Measurements from ENCODE around the gene TMEM255A. TPM values are rescaled to one million over a fixed set of nuclear protein-coding genes. Genes with fewer than 3 reads are reported as not detected.
"Not testable (repeated sequence)": the region's sequence is repeated elsewhere in the genome, so short reads cannot be mapped to it uniquely, and the experiment has no call there.

TMEM255A gene
- 1 to 10 TPM in 2 of 3 donors, under 1 TPM in 1; 0.18 to 4.2 (median 1.1) TPM for polyA plus RNA-seq

DNA sequence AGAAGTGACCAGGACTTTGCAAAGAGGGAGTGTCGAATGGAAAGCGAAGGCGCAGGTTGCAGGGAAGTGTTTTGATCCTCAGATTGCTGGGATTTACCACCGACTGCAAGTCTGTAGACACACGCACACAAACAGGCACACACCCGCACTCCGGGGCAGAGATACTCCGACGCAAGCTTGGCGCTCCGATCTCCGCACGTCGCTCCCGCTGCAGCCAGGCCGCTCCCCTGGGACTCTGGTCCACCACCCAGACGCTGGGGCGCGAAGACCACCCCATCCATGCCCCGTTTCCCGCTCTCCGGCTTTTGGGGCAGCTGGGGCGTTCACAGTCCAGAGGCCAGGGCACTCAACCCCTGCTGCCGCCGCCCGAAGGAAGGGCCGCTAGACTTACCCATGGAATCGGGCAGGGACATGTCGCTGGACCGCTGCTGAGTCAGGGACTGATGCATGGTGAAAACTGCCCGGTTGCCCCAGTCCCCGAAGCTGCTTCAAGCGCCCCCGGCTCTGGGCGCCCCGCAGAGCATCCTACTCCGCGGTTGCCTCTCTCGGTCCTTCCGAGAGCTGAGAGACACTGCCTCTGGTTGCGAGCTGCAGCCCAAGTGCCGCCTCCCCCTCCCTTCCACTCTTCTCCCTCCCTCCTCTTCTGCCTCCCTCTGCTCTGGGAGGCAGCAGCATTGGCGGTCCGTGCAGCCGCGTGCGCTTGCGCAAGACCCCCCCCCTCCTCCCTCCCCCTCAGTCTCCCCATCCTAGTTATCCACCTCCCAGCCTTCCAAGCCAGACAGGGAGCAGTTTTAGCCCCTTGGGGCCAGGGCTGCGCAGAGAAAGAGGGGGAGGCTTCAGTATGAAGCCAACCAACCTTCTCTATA is at the start of gene TMEM255A:
Gene TMEM255A (minus strand): TSS at position 601 of the 866 bp plus-strand sequence. CDS start 152 bp downstream, at position 449.
- WGBS, 3 donors, result 1 to 30% (median 1%) methylated on average over 37 to 49 of the region's 49 CpGs
- H3K27ac ChIP-seq (ENCODE audit: low read depth, low read length), result no peak within 1 kb of the TSS

DNA sequence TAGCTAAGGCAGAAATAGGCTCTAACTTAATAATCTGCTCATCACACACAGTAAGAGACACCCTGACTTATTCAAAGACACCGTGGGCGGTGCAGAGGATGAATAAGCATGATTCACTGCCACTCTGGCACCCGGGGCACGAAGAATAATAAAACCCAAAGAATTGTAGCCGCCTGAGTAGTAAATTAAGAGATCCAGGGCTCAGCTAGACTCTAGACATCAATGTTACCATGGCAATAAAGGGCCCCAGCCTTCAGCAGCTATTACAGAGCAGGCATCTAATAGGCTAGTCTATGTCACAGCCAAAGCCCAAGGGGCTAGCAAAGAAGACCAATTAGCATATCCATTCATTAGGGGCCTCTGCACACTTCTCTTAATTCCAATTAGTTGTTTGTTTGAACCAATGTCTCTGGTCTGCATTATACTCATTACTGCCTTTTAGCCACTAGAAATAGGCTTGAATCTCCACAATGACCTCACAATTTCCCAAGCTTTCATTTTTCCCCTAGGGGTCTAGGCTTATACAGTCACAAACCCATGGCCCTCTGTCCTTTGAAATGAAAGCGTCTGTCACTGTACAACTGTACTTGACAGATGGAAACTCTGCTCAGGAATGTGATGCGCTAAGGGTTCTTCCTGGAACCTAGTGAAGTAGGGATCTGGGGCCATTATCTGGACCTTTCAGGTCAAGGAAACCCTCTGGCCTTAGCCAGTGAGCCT is 47.6 kb upstream of the TMEM255A start:
- WGBS, 3 donors, result 69 to 81% (median 73%) methylated on average over 7 of the region's 7 CpGs
- H3K27ac ChIP-seq (ENCODE audit: low read depth, low read length), result no peak overlapping the region

DNA sequence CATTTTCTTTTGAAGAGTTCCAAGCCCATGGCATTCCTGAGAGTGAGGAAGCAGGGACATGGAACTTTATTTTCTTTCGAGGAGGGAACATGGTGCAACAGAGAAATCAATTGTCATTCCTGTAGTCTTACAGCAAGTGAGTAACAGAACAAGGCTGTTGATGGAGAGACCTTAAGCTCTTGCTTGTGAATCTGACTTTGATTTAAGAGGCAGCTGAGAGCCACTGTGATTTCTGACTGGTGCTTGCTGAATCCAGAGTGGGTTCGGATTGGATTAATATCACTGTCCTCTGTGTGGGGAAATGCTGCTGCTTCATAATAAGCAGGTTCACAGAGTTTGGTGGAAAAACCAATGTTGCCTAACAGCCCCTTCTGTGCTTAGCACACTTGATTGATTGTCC is 45.9 kb upstream of the TMEM255A start:
- WGBS, 3 donors, result 49 to 69% (median 62%) methylated on average over 2 of the region's 2 CpGs
- H3K27ac ChIP-seq (ENCODE audit: low read depth, low read length), result no peak overlapping the region

DNA sequence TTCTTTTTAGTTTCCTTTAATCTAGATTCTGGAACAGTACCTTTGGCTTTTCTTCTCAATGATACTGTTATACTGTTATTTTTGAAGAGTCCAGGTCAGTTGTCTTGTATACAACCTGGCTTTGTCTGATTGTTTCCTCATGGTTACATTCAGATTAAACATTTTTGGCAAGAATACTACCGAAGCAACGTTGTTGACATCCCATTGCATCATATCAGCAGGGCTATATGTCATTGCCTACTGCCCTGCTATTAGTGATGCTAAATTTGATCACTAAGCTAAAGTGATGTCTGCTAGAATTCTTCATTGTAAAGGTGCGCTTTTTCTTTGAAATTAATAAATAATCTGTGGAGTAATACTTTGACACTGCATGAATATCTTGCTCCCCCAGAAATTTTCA is 44.8 kb upstream of the TMEM255A start:
- WGBS, 3 donors, result 61 to 75% (median 71%) methylated on average over 3 of the region's 3 CpGs
- H3K27ac ChIP-seq (ENCODE audit: low read depth, low read length), result no peak overlapping the region

DNA sequence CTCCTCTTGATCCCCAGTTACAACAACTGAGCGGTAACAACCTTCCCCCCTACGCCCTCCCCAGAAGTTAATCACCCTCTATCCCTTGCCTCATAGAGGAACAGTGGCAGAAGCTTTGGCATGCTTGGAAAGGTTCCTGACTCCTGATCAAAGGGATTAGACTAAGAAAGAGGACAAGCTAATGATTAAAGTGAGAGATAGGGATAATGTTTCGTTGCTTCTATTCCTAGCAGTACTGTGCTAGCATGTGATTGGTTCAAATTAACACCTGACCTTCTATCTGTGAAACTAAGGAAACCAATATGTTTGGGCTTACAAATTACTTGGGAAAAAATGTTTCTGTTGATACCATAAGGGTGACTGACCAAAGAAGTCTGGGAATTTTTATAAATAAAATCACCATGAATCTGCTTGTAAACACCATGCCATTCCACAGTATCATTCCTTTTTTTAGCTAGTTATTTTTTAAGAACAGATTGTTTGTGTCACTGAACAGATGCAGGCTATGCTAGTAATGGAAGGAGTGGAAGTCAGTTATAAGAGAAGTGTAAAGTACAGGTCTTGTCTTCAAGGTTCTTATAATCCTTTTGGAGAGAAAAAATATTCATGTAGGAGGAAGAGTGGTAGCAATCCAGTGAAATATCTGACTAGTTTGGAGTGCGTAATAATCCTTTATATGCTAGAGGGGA is 39.3 kb upstream of the TMEM255A start:
- WGBS, 3 donors, result 64 to 82% (median 66%) methylated on average over 4 of the region's 4 CpGs
- no peak overlapping the region for H3K27ac ChIP-seq (ENCODE audit: low read depth, low read length)

DNA sequence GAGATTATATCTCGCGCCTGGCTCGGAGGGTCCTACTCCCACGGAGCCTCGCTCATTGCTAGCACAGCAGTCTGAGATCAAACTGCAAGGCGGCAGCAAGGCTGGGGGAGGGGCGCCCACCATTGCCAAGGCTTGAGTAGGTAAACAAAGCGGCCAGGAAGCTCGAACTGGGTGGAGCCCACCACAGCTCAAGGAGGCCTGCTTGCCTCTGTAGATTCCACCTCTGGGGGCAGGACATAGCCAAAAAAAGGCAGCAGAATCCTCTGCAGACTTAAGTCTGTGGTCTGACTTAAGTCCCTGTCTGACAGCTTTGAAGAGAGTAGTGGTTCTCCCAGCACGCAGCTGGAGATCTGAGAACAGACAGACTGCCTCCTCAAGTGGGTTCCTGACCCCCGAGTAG is 33.3 kb upstream of the TMEM255A start:
- not testable (repeated sequence) for H3K27ac ChIP-seq (ENCODE audit: low read depth, low read length)
- 72 to 85% (median 81%) methylated on average over 5 to 11 of the region's 11 CpGs for WGBS, 3 donors

DNA sequence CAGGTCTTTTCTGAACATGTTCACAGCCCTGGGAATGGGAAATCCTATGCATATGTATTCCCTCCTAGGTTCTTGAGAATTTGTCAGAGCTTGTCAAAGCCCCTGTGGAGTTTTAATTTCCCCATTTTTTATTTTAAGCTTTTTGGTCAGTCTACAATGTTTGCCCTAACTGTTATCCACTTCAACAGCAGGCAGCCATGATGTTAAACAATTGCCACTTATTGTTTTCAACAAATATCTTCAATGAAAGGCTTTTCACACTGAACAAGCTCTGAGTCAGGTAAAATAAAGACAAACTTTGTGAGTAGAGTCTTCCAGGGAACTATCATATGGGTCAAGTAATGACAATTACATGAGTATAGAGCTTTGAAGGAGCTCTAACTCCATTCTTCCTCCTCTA is 25.6 kb upstream of the TMEM255A start:
- H3K27ac ChIP-seq (ENCODE audit: low read depth, low read length), result no peak overlapping the region

DNA sequence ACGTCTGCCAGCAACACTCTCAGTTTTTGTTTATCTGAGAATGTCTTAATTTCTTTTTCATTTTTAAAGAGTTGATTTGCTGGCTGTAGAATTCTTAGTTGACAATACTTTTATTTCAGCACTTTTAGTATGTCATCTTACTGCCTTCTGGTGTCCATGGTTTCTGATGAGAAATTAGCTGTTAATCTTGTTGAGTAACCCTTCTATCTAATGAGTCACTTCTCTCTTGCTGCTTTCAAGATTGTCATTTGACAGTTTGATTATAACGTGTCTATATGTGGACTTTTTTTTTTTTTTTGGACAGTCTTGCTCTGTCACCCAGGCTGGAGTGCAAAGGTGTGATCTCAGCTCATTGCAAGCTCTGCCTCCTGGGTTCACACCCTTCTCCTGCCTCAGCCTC is 24.0 kb upstream of the TMEM255A start:
- H3K27ac ChIP-seq (ENCODE audit: low read depth, low read length), result no peak overlapping the region
- 60 to 65% (median 65%) methylated on average over 2 of the region's 2 CpGs for WGBS, 3 donors

DNA sequence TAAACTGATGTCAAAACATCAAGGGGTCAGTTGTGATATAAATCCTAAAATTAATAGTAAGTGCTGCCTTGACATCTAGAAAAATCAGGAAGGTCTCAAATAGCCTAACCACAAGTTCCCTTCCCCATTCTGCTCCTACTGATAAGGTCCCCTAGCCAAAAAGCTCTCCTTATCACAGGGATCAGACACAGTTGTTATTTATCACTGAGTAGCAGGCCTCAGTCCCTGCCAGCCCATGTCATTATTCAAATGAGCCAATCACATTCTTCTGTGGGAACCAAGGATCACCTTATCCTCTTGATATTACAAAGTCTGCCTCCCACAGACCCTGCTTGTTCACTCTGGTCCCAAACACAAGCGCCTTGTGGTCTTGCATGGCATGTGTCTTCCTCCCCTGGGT is 23.3 kb upstream of the TMEM255A start:
- H3K27ac ChIP-seq (ENCODE audit: low read depth, low read length), result no peak overlapping the region
- 58 to 81% (median 67%) methylated on average over 1 of the region's 1 CpG for WGBS, 3 donors

DNA sequence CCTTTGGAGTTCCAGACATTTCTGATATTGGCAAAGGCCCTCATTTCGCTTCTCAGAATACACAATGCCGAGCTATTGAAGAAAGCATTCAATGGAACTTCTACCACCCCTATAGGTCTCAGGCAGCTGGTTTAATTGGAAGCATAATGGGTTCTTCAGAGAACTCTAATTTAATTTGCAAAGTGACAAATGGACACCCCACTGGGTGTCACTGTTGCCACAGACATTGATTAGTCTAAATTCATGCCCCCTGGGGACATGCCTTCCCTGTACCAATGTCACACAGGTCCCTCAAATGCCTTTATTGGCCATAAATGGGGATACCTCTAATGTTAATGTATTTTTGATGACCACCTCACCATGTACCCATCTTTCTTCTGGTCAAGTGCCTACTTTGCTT is 22.9 kb upstream of the TMEM255A start:
- no peak overlapping the region for H3K27ac ChIP-seq (ENCODE audit: low read depth, low read length)
- WGBS, 3 donors, result 27 to 82% (median 54%) methylated on average over 2 of the region's 2 CpGs

DNA sequence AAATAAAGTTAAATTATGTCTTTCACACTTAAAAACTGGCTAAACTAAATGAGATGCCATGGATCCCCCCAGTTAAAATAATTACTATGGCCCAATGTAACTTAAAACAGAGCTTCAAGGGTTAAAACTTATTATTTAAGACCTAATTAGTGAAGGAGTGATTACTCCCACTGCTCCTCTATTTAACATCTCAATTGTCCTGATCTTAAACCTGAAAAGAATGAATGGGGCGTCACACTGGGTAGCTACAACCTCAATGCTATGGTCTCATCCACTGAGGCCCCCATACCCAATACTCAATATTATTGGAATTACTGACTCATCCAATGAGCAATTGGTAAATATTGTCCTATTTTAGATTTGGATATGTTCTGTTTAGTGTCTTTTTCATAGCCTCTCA is 21.1 kb upstream of the TMEM255A start:
- 68 to 87% (median 85%) methylated on average over 1 of the region's 1 CpG for WGBS, 3 donors
- no peak overlapping the region for H3K27ac ChIP-seq (ENCODE audit: low read depth, low read length)

DNA sequence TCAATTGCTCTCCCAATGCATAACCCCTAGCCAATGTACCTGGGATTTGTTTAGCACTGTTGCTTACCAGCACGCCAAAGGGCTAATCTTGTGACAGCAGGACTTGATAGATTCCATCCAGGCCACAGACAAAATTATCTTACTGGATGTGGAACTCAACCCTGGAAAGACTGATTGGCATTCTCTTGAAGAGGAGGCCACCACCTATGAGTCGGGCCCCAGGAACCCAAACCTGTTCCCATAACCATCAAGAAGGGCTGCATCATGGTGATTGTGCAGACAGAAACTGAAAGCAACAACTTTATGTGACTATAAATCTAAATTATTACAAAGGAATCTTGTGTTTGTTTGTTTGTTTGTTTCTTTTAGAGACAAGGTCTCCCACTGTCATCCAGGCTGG is 19.9 kb upstream of the TMEM255A start:
- H3K27ac ChIP-seq (ENCODE audit: low read depth, low read length), result no peak overlapping the region
- WGBS, 3 donors, result 76 to 96% (median 80%) methylated on average over 2 of the region's 2 CpGs

DNA sequence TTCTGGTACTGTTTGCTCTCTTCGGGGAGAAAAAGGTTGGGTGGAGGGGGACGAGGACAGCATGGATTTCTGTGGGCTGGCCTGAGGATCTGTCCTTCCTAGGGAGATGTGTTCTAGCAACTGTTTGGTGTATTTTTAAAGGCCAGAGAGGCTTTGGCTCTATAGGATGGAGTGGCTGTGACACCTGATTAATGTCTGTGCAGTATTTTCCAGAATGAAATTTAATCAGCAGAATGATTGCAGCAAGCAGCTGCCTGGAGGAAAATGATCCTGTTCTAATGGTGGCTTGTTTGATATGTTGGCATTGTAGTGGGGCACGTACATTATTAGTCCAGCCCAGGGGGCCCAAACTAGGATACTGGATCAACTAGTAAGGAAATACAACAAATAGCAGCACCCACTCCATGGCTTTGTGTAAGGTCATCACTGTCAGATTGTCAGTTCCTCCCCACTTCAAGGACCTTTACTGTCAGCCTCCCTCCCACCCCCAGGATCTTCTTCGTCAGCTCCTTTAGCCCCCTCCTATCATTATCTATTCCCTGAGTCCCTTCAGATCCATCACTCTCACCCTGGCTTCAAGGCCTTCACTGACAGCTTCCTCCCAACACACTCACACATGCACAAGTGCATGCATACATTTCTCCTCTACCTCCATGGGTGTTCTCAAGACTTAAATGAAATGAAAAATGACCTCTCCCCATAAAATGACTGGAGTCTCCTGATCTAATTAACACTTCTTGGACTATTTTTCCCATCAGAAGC is 10.4 kb upstream of the TMEM255A start:
- 66 to 88% (median 72%) methylated on average over 4 of the region's 4 CpGs for WGBS, 3 donors
- no peak overlapping the region for H3K27ac ChIP-seq (ENCODE audit: low read depth, low read length)

DNA sequence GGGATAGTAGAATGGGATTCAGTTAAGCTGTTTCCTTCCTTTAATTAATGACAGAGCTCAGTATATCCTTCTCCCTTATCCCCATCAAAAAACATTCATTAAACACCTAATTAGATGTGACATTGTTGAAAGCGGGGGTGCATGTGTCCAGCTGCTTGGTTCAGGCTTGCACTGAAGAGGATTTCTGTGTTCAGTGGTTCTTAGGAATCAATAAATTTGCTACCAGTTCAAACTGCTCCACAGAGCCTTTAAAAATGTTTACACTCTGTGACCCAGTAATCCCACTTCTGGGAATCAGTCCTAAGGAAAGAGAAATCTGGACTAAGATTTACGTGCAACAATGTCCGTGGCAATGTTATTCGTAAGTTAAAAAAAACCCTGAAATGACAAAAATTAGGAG is 7.2 kb upstream of the TMEM255A start:
- H3K27ac ChIP-seq (ENCODE audit: low read depth, low read length), result no peak overlapping the region
- WGBS, 3 donors, result 40 to 78% (median 52%) methylated on average over 4 of the region's 4 CpGs

DNA sequence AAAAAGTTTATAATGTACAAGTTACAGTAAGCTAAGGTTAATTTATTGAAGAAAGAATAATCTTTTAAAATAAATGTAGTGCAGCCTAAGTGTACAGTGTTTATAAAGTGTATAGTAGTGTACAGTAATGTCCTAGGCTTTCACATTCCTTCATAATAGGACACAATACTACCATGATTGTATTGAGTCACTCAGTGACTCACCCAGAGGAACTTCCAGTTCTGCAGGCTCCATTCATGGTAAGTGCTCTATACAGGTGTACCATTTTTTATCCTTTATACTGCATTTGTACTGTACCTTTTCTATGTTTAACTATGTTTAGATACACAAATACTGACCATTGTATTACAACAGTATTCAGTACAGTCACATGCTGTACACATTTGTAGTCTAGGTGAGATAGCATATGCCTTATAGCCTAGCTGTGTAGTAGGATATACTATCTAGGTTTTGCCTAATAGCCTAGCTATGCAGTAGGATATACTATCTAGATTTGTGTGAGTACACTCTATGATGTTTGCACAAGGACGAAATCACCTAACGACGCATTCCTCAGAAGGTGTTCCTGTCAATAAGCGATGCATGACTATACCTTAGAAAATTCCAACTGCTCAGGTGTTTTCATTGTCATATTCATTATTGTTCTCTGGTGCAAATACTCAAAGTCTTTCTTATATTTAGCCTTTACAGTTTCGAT is 5.5 kb upstream of the TMEM255A start:
- no peak overlapping the region for H3K27ac ChIP-seq (ENCODE audit: low read depth, low read length)
- 31 to 86% (median 65%) methylated on average over 5 of the region's 5 CpGs for WGBS, 3 donors

DNA sequence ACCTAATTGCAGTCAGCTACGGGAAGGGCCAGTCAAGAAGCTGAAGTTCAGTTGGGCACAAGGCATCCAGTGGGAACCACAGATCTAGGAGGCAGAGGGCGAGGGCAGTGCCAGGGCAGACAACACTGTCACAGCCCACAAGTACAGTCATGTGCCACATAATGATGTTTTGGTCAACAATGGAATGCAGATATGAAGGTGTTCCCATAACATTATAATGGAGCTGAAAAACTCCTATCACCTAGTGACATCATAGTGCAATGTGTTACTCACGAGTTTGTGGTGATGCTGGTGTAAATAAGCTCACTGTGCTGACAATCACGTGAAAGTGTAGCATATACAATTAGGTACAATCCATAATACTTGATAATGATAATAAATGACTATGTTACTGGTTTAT is 4.5 kb upstream of the TMEM255A start:
- H3K27ac ChIP-seq (ENCODE audit: low read depth, low read length), result no peak overlapping the region
- 34 to 60% (median 45%) methylated on average over 4 of the region's 4 CpGs for WGBS, 3 donors

DNA sequence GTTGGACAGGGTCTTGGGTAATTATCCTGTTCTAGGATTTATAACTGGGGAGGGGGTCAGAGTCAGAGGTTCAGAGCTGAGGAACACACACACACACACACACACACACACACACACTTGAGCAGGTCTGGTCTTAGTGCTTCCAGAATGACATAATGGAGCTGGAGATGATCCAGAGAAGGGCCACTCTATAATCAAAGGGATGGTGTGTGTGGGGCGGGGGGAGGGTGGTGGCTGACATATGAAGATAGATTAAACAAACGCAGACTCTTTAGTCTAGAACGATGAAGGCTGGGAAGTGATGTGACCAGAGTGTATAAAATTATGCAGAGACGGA is 434 bp upstream of the TMEM255A start:
- WGBS, 3 donors, result 42 to 56% (median 54%) methylated on average over 4 of the region's 4 CpGs
- no peak overlapping the region for H3K27ac ChIP-seq (ENCODE audit: low read depth, low read length)

Data from adipose tissue (tissue), 3 donors.